ENCODE data around the gene LMAN2L. TPM values are rescaled to one million over a fixed set of nuclear protein-coding genes. Genes with fewer than 3 reads are reported as not detected.

LMAN2L gene
- total and polyA plus RNA-seq, 2 of the 8 experiments (the other 6 are each of a cell fraction or from before 2014, with no cell fraction given), result 14.3 to 17.6 TPM

DNA sequence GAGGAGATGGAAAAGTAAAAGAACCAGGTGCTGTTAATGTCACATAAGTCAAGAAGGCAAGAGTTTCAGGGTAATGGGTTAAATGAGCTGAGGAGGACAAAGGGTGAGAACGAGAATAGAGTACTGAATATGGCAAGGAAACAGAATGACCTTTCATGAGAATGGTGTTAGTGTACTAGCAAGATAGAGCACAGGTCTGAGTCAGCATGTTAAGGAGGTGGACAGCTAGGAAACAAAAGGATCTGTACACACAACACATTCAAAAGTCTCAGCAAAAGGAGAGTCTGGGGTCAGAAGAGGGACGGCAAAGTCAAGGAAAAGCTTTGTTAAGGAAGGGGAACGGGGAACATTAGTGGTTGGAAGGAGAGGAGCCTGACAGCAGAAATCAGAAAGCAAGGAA lies 28.9 kb downstream of the LMAN2L start:
- H3K4me3 ChIP-seq (ENCODE audit: extremely low read depth in 1 of 4, insufficient read depth in 2 of 4, low read depth in 3 of 4, low read length in 4 of 4), result no peak overlapping the region
- no peak overlapping the region for H2BK5ac ChIP-seq (ENCODE audit: low read depth, low read length)
- H3K27me3 ChIP-seq (replicated peaks in 1 of 4; ENCODE audit: control insufficient read depth in 3 of 4, extremely low read depth in 1 of 4, insufficient read depth in 3 of 4, low read length in 3 of 4), result no peaks in the 10 kb centered on the region; a peak in 1 of 7 replicates
- peaks cover 4% of the 10 kb centered on the region; the same call in 1 of the 2 replicates for H3K79me1 ChIP-seq (ENCODE audit: low read depth, low read length)
- no peak overlapping the region for H4K91ac ChIP-seq (replicated peaks; ENCODE audit: insufficient read length, low read length)
- no peak overlapping the region for H2BK20ac ChIP-seq (ENCODE audit: low read length)
- WGBS, 2 experiments (ENCODE audit: extremely low coverage in 1 of 2, insufficient coverage in 1 of 2, insufficient read length in 1 of 2, insufficient replicate concordance in 2 of 2, low coverage in 1 of 2, low lambda C conversion rate in 2 of 2, missing lambda C conversion rate in 1 of 2), result 80% methylated on average over 3 of the region's 3 CpGs; no CpG with 5 or more reads in 1 of the 2 experiments
- H3K4me2 ChIP-seq (ENCODE audit: insufficient read depth in 1 of 2, low read depth in 2 of 2, low read length in 2 of 2), result no peak overlapping the region
- FAIRE-seq (no peak), DNase-seq (ENCODE audit: low read depth in 1 of 2, low spot score in 2 of 2) (no peak)
- no peak overlapping the region for H2BK12ac ChIP-seq (ENCODE audit: low read depth, low read length)
- no peak overlapping the region for H2AK5ac ChIP-seq (ENCODE audit: low read depth, low read length)
- no peak overlapping the region for H4K8ac ChIP-seq (ENCODE audit: extremely low read depth, insufficient read depth, low read length)
- no peak overlapping the region for H3K14ac ChIP-seq (ENCODE audit: insufficient read length)
- no peak overlapping the region for H3K27ac ChIP-seq (ENCODE audit: low read depth, low read length)
- CTCF ChIA-PET (ENCODE audit: partially characterized antibody), result interaction anchor here (1.3 kb wide), 1 partner anchor 11 kb away, joined by 4 read pairs; no protein-coding TSS in a partner anchor
- H3K79me2 ChIP-seq (ENCODE audit: control insufficient read depth in 1 of 2, insufficient read depth in 2 of 2, low read length in 2 of 2), result no peaks in the 10 kb centered on the region
- TF ChIP-seq, protein P1, sequence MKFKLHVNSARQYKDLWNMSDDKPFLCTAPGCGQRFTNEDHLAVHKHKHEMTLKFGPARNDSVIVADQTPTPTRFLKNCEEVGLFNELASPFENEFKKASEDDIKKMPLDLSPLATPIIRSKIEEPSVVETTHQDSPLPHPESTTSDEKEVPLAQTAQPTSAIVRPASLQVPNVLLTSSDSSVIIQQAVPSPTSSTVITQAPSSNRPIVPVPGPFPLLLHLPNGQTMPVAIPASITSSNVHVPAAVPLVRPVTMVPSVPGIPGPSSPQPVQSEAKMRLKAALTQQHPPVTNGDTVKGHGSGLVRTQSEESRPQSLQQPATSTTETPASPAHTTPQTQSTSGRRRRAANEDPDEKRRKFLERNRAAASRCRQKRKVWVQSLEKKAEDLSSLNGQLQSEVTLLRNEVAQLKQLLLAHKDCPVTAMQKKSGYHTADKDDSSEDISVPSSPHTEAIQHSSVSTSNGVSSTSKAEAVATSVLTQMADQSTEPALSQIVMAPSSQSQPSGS (IDR thresholded peaks at IDR 0.05; ENCODE audit: low read length), result no peak
- TF ChIP-seq SIRT6 (IDR thresholded peaks at IDR 0.05; ENCODE audit: low read length), result no peak
- no peak for TF ChIP-seq NANOG (IDR thresholded peaks at IDR 0.05; ENCODE audit: insufficient read depth, low read depth, low read length, poor library complexity, severe bottlenecking)
- TF ChIP-seq CHD1 (IDR thresholded peaks at IDR 0.05; ENCODE audit: low read depth, low read length), result no peak
- TF ChIP-seq CBX8 (IDR thresholded peaks at IDR 0.05; ENCODE audit: borderline replicate concordance, low read depth, low read length), result no peak
- TF ChIP-seq BCL11A (IDR thresholded peaks at IDR 0.05; ENCODE audit: low read depth in 2 of 2, low read length in 2 of 2), result no peak
- no peak for TF ChIP-seq JUND (IDR thresholded peaks at IDR 0.05; ENCODE audit: low read length)
- H2AFZ ChIP-seq (ENCODE audit: low read length), result no peak overlapping the region
- H3K9ac ChIP-seq (replicated peaks in 1 of 4; ENCODE audit: extremely low read depth in 1 of 4, low read depth in 3 of 4, low read length in 3 of 4), result no peak overlapping the region
- H3K18ac ChIP-seq (ENCODE audit: extremely low read depth, low read length), result no peak overlapping the region
- no peak overlapping the region for H3K23ac ChIP-seq (ENCODE audit: insufficient read length)
- no peak overlapping the region for H2BK15ac ChIP-seq (ENCODE audit: low read length)
- POLR2A ChIA-PET (ENCODE audit: partially characterized antibody), result interaction anchor here (1.1 kb wide), 1 partner anchor 10 kb away, joined by 4 read pairs; no protein-coding TSS in a partner anchor
- H4K5ac ChIP-seq (ENCODE audit: insufficient read length, low read depth, low read length), result no peak overlapping the region
- H2BK120ac ChIP-seq (replicated peaks; ENCODE audit: low read depth, low read length), result no peak overlapping the region
- H3K23me2 ChIP-seq (ENCODE audit: low read depth, low read length), result no peaks in the 10 kb centered on the region
- H3K4ac ChIP-seq (replicated peaks; ENCODE audit: insufficient read length, low read depth, low read length), result no peak overlapping the region
- H3K36me3 ChIP-seq (ENCODE audit: control insufficient read depth in 2 of 4, insufficient read depth in 4 of 4, low read length in 3 of 4), result peaks cover 12 to 53% (median 43%) of the 10 kb centered on the region in 4 experiments
- no peaks in the 10 kb centered on the region for H3K4me1 ChIP-seq (replicated peaks in 1 of 4; ENCODE audit: control insufficient read depth in 3 of 4, insufficient read depth in 4 of 4, low read length in 3 of 4)
- no peaks in the 10 kb centered on the region for H3K9me3 ChIP-seq (ENCODE audit: insufficient read depth in 2 of 2, low read depth in 1 of 2, low read length in 1 of 2)
- peaks cover 0 to 7% of the 10 kb centered on the region in 2 experiments for H4K20me1 ChIP-seq (replicated peaks in 1 of 2; ENCODE audit: control insufficient read depth in 1 of 2, insufficient read depth in 2 of 2, low read length in 2 of 2)
- no peak overlapping the region for H3K56ac ChIP-seq (replicated peaks; ENCODE audit: insufficient read length, low read depth, low read length)

All from H1 (cell line).